ENCODE results near the gene CDC25C.
"Not testable (repeated sequence)": the region's sequence is repeated elsewhere in the genome, so short reads cannot be mapped to it uniquely, and the experiment has no call there.

CDC25C gene

DNA sequence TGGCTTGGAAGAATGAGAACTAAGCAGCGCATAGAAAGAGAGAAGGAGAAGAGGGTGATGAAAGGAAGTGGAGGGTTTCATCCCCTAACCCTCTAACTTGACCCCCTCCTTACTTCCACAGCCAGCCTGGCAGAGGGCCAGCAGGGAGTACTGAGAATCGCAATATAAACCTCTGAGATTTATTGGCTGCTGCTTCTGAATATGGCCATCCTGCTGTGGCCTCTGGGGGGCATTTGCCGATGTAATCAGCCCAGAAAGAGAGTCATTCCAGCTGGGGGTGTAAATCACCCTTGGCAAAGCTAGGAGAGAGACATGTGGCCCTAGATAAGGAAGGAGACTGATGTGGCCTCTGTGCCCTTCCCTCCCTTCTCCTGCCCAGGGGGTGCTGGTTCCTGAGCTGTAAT is 56.2 kb downstream of the CDC25C start:
- DNase-seq (ENCODE audit: low spot score) = no peak

DNA sequence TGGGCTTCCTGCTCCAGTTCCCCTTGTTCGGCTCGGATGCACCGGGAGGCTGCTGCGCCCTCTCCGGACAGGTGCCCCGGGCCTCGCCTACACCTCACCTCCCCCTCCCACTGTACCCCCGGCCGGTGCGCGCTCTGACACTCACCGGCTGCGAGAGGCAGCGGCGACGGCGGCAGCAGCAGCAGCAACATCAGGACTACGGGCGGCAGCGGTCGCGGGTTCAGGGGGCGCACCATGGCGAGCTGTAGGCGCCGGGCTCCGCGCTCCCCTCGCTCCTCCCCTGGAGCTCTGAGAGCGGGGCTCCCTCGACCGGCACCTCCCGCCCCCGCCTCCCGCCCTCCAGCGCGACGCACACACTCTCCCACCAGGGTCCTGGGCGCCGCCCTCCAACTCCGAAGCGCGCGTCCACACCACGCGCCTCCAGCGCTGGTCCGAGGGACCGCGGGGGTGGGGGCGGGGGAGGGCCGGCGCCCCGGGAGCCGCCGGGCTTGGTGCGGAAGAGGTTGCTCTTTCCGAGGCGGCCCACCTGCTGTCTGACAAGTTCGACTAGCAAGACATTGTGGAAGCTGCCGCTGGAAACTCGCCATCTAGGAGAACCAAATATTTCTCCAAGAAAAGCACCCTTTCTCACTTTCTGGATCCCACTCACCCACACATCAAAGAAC is 57.3 kb downstream of the CDC25C start, which contains the start of gene GFRA3:
GFRA3 (minus strand) TSS at position 433 of the 665 bp plus-strand sequence; CDS start at position 236, 197 bp downstream.
- no peak for DNase-seq (ENCODE audit: low spot score)

DNA sequence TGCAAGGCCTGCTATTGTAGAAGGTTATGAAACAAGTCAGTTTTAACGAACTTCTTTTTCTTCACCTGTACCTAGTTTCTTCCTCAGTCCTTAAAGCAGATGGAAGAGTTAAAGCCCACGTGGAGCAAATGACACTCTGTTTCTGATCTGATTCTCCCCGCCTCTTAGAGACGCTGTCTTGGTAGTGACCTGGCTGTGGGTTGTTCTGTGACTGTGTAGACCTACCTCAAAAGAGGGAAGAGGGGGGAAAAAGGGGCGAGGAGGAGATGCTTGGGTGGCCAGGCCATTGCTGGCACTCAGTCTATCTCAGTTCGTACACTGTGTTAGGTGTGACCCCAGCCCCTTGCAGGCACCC is 57.8 kb downstream of the CDC25C start:
- no peak for DNase-seq (ENCODE audit: low spot score)

DNA sequence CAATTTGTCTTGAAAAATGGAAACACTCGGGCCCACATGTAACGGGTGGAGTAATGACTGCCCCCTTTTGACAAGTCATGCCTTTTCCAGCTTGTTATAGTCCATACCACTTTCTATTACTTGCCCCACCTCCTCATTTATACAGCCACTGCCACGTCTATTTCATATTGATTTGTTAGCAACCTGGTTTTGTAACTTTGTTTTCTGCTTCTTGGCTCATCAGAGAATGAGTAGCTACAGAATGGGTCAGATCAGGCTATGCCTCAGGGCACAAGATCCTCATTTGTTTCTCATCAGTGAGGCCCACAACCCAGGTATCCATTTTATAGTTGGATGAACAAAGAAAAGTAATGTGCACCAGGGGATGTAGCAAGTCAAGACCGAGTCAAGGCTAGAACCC is 58.9 kb downstream of the CDC25C start:
- no peak for DNase-seq (ENCODE audit: low spot score)

DNA sequence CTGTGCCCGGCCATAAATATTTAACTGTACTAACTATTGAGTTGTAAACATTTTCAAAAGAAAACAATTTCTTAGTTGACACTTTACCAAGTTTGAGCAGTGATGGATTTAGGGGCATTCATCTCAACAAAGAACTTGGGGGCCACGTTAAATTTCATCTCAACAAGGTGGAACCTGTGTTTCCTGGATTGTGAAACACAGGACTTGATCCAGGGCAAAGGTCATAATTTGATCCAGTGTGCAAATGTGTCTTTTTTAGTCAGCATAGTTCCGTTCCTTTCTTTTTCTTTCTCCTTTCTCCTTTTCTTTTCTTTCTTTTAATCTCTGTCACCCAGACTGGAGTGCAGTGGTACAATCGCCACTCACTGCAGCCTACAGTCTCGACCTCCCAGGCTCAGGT is 60.3 kb downstream of the CDC25C start:
- no peak for DNase-seq (ENCODE audit: low spot score)

DNA sequence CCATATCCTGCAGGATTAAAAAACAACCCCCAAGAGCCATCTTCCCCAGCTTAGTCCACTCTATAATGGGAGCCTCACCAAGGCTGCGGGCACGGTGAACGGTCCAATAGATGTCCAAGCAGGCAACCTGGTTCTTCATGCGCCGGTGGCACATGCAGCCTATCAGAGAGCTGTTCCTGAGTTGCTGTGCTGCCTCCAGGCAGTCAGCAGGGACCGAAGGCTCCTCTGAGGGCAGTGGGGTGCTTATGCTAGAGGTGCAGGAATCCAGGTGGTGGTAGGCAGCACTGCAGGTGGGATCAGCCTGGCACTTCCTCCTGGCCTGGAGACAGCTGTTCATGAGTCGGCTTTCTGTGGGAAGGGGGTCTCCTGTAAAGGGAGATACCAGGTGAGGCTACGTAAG is 67.4 kb downstream of the CDC25C start:
- no peak for DNase-seq (ENCODE audit: low spot score)

DNA sequence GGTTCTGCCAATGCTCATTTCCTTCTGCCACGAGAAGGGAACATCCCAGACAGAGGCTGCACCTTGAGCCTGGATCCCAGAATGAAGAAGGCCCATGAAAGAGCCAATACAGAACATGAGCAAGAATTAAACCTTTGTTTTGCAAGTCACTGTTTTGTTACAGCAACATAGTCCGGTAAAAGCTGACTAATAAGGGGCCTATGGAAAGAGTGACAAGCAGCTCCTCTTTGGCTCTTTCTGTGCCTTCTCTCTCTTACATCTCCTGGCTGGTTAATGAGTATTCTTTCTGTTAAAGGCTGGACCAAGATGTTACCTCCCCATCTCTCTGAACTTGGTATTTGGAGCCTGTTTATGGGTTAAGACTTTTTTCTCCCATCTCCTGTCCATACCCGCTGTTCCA is 68.0 kb downstream of the CDC25C start:
- DNase-seq (ENCODE audit: low spot score) = no peak

DNA sequence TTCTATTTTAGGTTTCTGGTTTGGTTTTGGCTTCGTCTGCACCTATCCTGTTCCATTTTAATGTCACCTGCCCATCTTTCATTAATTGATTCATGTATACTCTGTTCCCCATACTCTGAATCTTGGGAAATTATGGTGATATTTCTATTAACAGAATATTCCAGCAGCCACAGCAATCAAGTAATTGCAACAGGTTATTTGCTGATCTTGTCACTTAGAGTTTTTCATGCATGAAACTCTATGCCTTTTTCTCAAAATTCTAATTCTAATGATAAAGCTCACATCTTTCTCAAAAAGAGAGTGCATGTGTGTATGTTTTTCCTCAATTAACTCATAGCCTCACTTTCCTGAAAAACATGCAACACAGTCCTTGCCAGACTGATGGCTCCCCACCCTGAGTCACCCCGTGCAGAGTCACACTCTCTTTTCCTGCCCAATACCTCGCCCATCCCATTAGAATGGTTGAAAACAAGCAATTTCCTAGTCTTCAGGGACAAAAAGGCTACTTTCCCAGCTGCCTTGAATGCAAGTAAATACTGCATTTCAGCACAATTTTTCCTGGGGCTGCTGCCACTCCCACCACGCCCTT is 72.8 kb downstream of the CDC25C start:
- no peak for DNase-seq (ENCODE audit: low spot score)

DNA sequence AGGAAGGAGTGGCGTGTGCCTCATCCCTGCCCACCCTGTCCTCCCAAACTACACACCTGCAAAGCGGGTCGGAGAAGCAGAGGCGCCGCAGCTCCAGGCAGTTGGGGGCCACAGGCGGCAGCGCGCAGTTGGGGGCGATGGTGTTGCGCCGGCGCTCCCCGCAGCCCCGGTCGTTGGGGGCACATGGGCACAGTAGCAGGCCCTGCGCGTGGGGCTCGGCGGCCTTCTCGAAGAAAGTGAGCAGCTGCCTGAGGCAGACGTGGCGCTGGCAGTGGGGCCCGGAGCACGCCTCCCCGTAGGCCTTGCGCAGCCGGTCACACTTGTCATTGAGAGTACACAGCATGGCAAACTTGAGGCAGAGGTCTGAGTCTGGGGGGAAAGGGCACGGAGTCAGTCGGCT is 74.0 kb downstream of the CDC25C start:
- DNase-seq (ENCODE audit: low spot score) = no peak

DNA sequence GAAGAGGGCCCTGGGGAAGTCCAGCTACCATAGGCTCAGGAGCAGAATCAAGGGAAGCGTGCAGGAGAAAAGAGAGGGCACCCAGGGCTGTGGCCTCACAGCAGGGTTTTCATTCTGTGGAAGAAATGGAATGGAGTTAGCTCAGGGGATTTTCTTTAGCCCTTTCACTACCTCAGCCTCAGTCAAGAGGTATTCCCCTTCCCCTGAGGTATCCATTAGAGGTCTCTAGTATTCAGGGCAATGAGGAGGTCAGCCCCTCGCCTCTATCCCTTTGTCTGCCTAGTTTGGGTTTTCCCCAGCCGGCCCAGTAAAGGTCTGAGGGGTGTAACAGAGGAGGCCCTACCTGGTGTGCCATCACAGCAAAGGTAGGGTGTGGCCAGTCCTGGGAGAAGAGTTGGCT is 78.7 kb downstream of the CDC25C start:
- no peak for DNase-seq (ENCODE audit: low spot score)

DNA sequence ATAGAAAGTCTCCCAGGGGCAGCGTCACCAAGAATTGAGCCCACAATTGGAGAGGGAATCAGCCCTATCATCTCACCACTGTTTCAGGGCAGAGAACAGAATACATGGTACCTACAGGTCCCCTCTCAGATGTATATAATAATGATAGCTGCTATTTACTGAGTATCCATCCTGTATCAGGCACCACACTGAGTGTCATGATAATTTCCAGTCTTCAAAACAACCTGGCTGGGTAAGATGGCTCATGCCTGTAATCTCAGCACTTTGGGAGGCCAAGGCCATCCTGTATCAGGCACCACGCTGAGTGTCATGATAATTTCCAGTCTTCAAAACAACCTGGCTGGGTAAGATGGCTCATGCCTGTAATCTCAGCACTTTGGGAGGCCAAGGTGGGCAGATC is 83.8 kb downstream of the CDC25C start:
- DNase-seq (ENCODE audit: low spot score) = not testable (repeated sequence)

DNA sequence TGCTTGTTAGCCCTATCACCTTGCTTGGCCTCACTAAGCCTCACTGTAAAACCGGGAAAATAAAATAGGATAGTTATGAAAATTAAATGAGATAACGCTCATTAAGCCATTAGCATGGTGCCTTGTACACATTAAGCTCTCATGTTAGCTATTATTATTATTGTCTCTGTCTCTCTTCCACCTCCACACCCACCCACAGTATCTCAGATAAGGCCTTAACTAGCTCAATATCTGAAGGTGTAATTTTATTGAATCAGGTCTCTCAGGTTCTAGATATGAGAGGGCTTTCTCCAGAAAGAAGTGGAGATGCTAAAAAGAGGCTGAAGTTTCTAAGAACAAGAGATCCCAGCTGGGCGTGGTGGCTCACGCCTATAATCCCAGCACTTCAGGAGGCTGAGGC is 84.8 kb downstream of the CDC25C start:
- no peak for DNase-seq (ENCODE audit: low spot score)

DNA sequence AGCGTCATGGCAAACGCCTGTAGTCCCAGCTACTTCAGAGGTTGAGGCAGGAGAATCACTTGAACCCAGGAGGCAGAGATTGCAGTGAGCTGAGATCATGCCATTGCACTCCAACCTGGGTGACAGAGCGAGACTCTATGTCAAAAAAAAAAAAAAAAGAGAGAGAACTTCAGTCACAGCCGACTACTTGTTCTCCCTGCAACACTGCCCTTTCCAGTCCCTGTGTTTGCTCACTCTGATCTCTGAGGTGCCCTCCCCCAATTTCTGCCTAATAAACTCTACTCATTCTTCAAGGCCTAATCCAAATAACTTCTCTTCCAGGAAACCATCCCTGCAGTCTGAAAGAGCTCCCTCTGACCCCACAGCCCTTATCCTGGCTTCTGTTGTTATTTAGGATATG is 85.3 kb downstream of the CDC25C start:
- no peak for DNase-seq (ENCODE audit: low spot score)

DNA sequence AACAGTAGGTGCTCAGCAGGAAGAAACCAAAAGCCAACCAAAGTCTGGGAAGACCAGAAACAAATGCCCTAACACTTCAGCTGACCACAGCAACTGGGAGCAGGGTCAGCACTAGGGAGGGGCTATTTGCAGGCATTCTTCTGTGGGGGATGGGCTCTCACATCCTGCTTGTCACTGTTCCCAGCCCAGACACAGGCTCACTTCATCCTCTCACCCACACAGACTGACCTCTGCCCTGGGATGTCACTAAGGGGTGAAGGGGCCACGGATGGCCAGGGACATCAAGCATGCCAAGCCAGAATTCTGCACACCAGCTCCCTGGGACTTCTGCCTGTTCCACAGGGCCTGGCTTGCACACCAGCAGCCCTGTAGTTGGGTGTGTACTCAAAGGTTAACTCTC is 85.9 kb downstream of the CDC25C start:
- no peak for DNase-seq (ENCODE audit: low spot score)

DNA sequence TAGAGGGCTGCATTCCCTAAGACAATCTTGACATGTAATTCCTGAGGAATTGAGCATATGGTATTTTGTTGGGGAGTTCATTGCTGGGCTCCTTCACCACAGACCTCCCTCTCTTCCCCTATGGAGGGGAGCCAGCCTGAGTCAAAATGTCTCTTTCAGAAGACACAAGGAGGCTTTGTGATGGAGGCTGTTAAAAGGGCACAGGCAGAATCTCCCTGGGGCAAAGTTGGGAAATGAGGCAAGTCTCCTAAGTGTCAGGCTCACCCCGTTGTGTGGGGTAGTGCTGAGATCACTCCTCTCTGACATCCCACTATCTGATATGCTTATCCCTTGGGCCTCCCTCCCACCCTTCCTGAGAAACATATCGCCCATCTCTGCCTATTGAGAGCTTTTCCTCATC is 87.8 kb downstream of the CDC25C start:
- DNase-seq (ENCODE audit: low spot score) = peak; percentile 12

DNA sequence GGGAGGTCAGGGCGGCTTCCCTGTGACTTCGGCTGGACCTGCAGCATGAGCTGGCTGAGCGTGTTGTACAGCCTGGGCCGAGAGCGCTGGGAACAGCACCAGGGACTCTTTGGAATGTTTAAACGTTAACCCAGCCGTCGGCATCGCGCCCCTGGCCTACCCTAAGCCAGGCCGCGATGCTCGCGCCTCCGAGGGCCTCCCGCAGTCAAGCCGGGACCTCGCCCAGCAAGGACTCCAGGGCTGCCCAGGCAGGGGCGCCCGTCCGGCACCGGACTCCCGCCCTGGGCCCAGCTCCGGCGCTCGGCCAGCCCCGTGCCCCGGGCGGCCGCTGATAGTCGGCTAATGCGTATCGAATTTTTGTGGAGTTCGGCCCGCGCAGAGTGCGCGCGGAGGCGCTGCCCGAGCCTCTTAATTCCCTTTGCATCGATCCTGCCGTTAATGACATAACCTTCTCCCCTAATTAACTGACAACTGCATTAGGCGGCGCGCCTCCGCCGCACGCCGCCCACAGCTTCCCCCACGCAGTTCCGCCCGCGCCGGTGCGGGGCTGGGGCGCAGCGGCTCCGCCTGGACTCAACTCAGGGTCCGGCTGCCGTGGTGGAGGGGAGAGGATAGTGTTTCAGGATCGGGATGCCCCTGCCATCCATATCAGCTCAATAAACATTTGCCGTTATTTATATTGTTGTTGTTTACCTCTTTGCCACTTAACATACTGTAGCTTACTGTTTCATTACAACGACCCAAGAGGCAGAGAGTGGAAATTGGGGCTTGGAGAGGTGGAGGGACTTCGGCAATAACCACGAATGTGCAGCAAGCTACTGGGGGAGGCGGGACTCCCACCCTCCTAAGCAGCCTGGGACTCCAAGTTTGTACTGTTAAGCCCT is 89.7 kb downstream of the CDC25C start:
- no peak for DNase-seq (ENCODE audit: low spot score)

DNA sequence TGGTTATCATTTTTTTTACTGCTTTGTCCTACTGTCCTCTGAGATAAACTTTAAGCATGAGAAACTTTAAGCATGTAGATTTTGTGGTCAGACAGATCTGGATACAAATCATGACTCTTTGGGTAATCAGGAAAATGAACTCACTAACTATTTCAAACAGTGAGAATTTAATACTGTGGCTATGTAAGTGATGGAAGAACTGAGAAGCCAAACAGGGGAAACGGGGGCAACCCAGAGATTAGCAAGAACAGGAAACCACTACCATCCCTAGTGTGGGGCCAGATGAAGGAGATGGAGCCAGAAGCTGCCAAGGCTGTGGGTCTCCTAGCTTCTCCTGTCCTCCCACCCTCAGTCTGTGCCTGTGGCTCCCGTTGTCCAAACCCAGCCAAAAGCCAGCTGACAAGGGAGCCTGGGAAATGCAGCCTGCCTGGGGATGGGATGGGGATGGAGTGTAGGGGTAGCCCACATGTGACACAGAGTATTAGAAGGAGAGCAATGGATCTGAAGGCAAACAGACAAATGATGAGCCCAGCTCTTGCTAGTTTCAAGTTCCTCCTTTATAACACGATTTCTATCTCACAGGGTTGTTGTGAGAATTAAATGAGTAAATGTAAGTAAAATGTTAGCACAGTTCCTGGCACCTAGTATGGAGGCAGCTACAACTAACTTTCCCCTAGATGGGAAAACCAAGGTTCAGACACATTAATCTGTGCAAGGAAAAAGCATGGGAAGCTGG is 90.8 kb downstream of the CDC25C start:
- DNase-seq (ENCODE audit: low spot score) = no peak

DNA sequence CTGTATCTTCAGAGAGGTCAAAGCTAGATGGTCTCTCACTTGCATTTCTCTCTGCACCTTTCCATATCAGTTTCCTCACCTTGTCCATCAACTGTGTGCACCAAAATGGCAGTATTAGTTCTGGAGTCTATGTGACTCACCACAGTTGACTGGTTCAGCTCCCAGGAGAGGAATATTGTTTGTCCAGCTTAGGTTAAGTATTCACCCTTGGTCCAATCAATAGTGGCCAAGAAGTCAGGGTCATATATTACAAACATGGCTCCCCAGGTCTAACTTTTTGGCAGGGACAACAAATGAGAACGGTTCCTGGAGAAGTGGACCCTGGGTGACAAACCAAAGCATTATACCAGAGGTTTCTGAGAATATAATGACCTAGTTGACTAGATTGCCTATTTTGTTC is 93.6 kb downstream of the CDC25C start:
- no peak for DNase-seq (ENCODE audit: low spot score)

Measured in Ammon's horn (tissue), 1 donor.